H1 (cell line): ENCODE results near the gene SRSF6. TPM values are rescaled to one million over a fixed set of nuclear protein-coding genes. Genes with fewer than 3 reads are reported as not detected.

Experiments
- CTCF ChIA-PET: fragments of 300-600 bp; sonication (Branson Sonifier 250); formaldehyde crosslinking; loops from one replicate; lab custom pipeline; 2021; ENCODE audit not compliant: partially characterized antibody; lab: Charles Lee
- POLR2A ChIA-PET: fragments of 300-600 bp; sonication (Branson Sonifier 250); formaldehyde crosslinking; loops from one replicate; lab custom pipeline; 2021; ENCODE audit warnings: inconsistent platforms; ENCODE audit not compliant: partially characterized antibody; lab: Charles Lee
- DNase-seq, 2 experiments: peaks; one replicate each; pipeline versions ENCODE4 v3.0.0 to v3.0.0-alpha.2; 2010 to 2022; ENCODE audit warnings: low spot score in 2 of 2, low read depth in 1 of 2, mixed read lengths in 1 of 2
- FAIRE-seq: peaks from 2 replicates; lab custom pipeline; 2011; peaks lifted over from hg19 to GRCh38; lab: Jason Lieb, UNC
- H2AFZ ChIP-seq: 2 replicates; pipeline ENCODE4 v1.8.1; 2012; ENCODE audit warnings: low read length, inconsistent platforms
- H2AK5ac ChIP-seq: 2 replicates; pipeline ENCODE4 v1.6.1; 2013; ENCODE audit warnings: low read depth, low read length
- H2BK120ac ChIP-seq: replicated peaks from 2 replicates; pipeline ENCODE3; 2013; ENCODE audit warnings: low read depth, low read length, inconsistent platforms
- H2BK12ac ChIP-seq: 2 replicates; pipeline ENCODE4 v1.6.1; 2013; ENCODE audit warnings: low read depth, low read length
- H2BK15ac ChIP-seq: 2 replicates; pipeline ENCODE4 v1.6.1; 2013; ENCODE audit warnings: low read length
- H2BK20ac ChIP-seq: 2 replicates; pipeline ENCODE4 v1.6.1; 2013; ENCODE audit warnings: low read length
- H2BK5ac ChIP-seq: 2 replicates; pipeline ENCODE4 v1.6.1; 2013; ENCODE audit warnings: low read depth, low read length
- H3K14ac ChIP-seq: 2 replicates; pipeline ENCODE4 v1.6.1; 2013; ENCODE audit warnings: inconsistent platforms; ENCODE audit not compliant: insufficient read length
- H3K18ac ChIP-seq: 2 replicates; pipeline ENCODE4 v1.6.1; 2013; ENCODE audit warnings: low read length; ENCODE audit errors: extremely low read depth
- H3K23ac ChIP-seq: 2 replicates; pipeline ENCODE4 v1.6.1; 2013; ENCODE audit warnings: inconsistent platforms; ENCODE audit not compliant: insufficient read length
- H3K23me2 ChIP-seq: 2 replicates; pipeline ENCODE4 v1.6.1; 2013; ENCODE audit warnings: low read depth, low read length
- H3K27ac ChIP-seq: 2 replicates; pipeline ENCODE4 v1.6.1; 2011; ENCODE audit warnings: low read depth, low read length, inconsistent platforms
- H3K27me3 ChIP-seq, 4 experiments: replicated peaks in 1 of 4; 1 replicate in 1 of 4; 2 replicates in 3 of 4; pipeline versions ENCODE4 v1.6.1 to v1.8.1; 2011 to 2013; ENCODE audit warnings: low read length in 3 of 4, mild to moderate bottlenecking in 3 of 4, inconsistent platforms in 2 of 4, mixed read lengths in 2 of 4, moderate library complexity in 1 of 4; ENCODE audit not compliant: control insufficient read depth in 3 of 4, insufficient read depth in 3 of 4; ENCODE audit errors: extremely low read depth in 1 of 4
- H3K36me3 ChIP-seq, 4 experiments: 2 replicates each; pipeline versions ENCODE4 v1.6.1 to v1.8.1; 2011 to 2013; ENCODE audit warnings: mild to moderate bottlenecking in 4 of 4, low read length in 3 of 4, moderate library complexity in 2 of 4, control low read depth in 1 of 4, inconsistent platforms in 1 of 4; ENCODE audit not compliant: insufficient read depth in 4 of 4, control insufficient read depth in 2 of 4
- H3K4ac ChIP-seq: replicated peaks from 2 replicates; pipeline ENCODE3; 2013; ENCODE audit warnings: low read length, low read depth, mixed read lengths, inconsistent platforms; ENCODE audit not compliant: insufficient read length
- H3K4me1 ChIP-seq, 4 experiments: replicated peaks in 1 of 4; 1 replicate in 1 of 4; 2 replicates in 3 of 4; pipeline versions ENCODE4 v1.6.1 to v1.8.1; 2011 to 2013; ENCODE audit warnings: low read length in 3 of 4, inconsistent platforms in 2 of 4, mixed read lengths in 1 of 4; ENCODE audit not compliant: insufficient read depth in 4 of 4, control insufficient read depth in 3 of 4
- H3K4me2 ChIP-seq, 2 experiments: 2 replicates each; pipeline versions ENCODE4 v1.6.1 to v1.8.1; 2011 to 2013; ENCODE audit warnings: low read depth in 2 of 2, low read length in 2 of 2, control low read depth in 1 of 2, inconsistent platforms in 1 of 2, mild to moderate bottlenecking in 1 of 2; ENCODE audit not compliant: insufficient read depth in 1 of 2
- H3K4me3 ChIP-seq, 4 experiments: fragments of 200-600, 300-600 bp in 1 of 4; sonication (generic), shearing (Covaris generic), sonication (Bioruptor Twin) in 1 of 4; 2 replicates each; pipeline versions ENCODE4 v1.5.1 to v1.8.1; 2011 to 2016; ENCODE audit warnings: low read length in 4 of 4, low read depth in 3 of 4, control low read depth in 2 of 4, inconsistent platforms in 2 of 4, mild to moderate bottlenecking in 2 of 4, mixed read lengths in 1 of 4, moderate library complexity in 1 of 4; ENCODE audit not compliant: insufficient read depth in 2 of 4; ENCODE audit errors: extremely low read depth in 1 of 4
- H3K56ac ChIP-seq: replicated peaks from 2 replicates; pipeline ENCODE3; 2013; ENCODE audit warnings: low read depth, mild to moderate bottlenecking, mixed read lengths, low read length, inconsistent platforms; ENCODE audit not compliant: insufficient read length
- H3K79me1 ChIP-seq: 2 replicates; pipeline ENCODE4 v1.6.1; 2013; ENCODE audit warnings: low read depth, low read length, control low read depth
- H3K79me2 ChIP-seq, 2 experiments: 2 replicates each; pipeline versions ENCODE4 v1.6.1 to v1.8.1; 2012 to 2013; ENCODE audit warnings: low read length in 2 of 2, mild to moderate bottlenecking in 2 of 2, inconsistent platforms in 1 of 2; ENCODE audit not compliant: insufficient read depth in 2 of 2, control insufficient read depth in 1 of 2
- H3K9ac ChIP-seq, 4 experiments: replicated peaks in 1 of 4; 1 replicate in 1 of 4; 2 replicates in 3 of 4; pipeline versions ENCODE4 v1.6.1 to v1.8.1; 2011 to 2013; ENCODE audit warnings: low read depth in 3 of 4, low read length in 3 of 4, control low read depth in 2 of 4, mild to moderate bottlenecking in 2 of 4, moderate library complexity in 2 of 4, inconsistent platforms in 1 of 4; ENCODE audit errors: extremely low read depth in 1 of 4
- H3K9me3 ChIP-seq, 2 experiments: 2 replicates each; pipeline versions ENCODE4 v1.6.1 to v1.8.1; 2012 to 2013; ENCODE audit warnings: mild to moderate bottlenecking in 2 of 2, moderate library complexity in 2 of 2, control low read depth in 1 of 2, inconsistent platforms in 1 of 2, low read depth in 1 of 2, low read length in 1 of 2, mixed read lengths in 1 of 2; ENCODE audit not compliant: insufficient read depth in 2 of 2
- H4K20me1 ChIP-seq, 2 experiments: replicated peaks in 1 of 2; 2 replicates each; pipeline versions ENCODE3 to v1.8.1; 2011 to 2013; ENCODE audit warnings: inconsistent platforms in 2 of 2, low read length in 2 of 2, mild to moderate bottlenecking in 1 of 2; ENCODE audit not compliant: insufficient read depth in 2 of 2, control insufficient read depth in 1 of 2
- H4K5ac ChIP-seq: 2 replicates; pipeline ENCODE4 v1.6.1; 2013; ENCODE audit warnings: low read length, low read depth, mixed read lengths, inconsistent platforms; ENCODE audit not compliant: insufficient read length
- H4K8ac ChIP-seq: 2 replicates; pipeline ENCODE4 v1.8.0; 2013; ENCODE audit warnings: mild to moderate bottlenecking, moderate library complexity, low read length, inconsistent platforms; ENCODE audit not compliant: insufficient read depth; ENCODE audit errors: extremely low read depth
- H4K91ac ChIP-seq: replicated peaks from 2 replicates; pipeline ENCODE3; 2013; ENCODE audit warnings: low read length, mixed read lengths, inconsistent platforms; ENCODE audit not compliant: insufficient read length
- ATF2 ChIP-seq: IDR thresholded peaks from 2 replicates; pipeline ENCODE4 v1.6.1; 2012; ENCODE audit warnings: low read length, inconsistent platforms
- BACH1 ChIP-seq: IDR thresholded peaks from 2 replicates; pipeline ENCODE4 v1.6.1; 2012; ENCODE audit warnings: low read length, improper control_type of control experiment
- CREB1 ChIP-seq: IDR thresholded peaks from 2 replicates; pipeline ENCODE4 v1.6.1; 2012; ENCODE audit warnings: inconsistent platforms
- KDM4A ChIP-seq: IDR thresholded peaks from one replicate; pipeline ENCODE4 v1.7.1; 2012; ENCODE audit warnings: low read depth, mild to moderate bottlenecking, moderate library complexity, low read length, inconsistent platforms; ENCODE audit not compliant: severe bottlenecking
- KDM5A ChIP-seq: fragments of 200-600 bp; IDR thresholded peaks from 2 replicates; pipeline ENCODE4 v1.7.1; 2012; ENCODE audit warnings: mild to moderate bottlenecking, low read length, inconsistent platforms, mixed read lengths
- POU5F1 ChIP-seq: IDR thresholded peaks from 2 replicates; pipeline ENCODE4 v1.6.1; 2011; ENCODE audit warnings: low read depth, mild to moderate bottlenecking, low read length, moderate library complexity
- RNF2 ChIP-seq: fragments of 200-900, 300-1000 bp; sonication (generic); IDR thresholded peaks from 2 replicates; pipeline ENCODE4 v1.7.1; 2016; ENCODE audit warnings: borderline replicate concordance, low read depth, mild to moderate bottlenecking, antibody characterized with exemption, low read length; ENCODE audit not compliant: poor library complexity, severe bottlenecking; ENCODE audit errors: missing control alignments
- SAP30 ChIP-seq: fragments of 300-600 bp; sonication (generic); IDR thresholded peaks from 2 replicates; pipeline ENCODE4 v1.7.1; 2012; ENCODE audit warnings: low read length, moderate library complexity, mild to moderate bottlenecking, inconsistent platforms; ENCODE audit not compliant: insufficient read depth, insufficient replicate concordance
- SP1 ChIP-seq: IDR thresholded peaks from 2 replicates; pipeline ENCODE4 v1.6.1; 2011; ENCODE audit warnings: low read depth, low read length
- SRF ChIP-seq: IDR thresholded peaks from 2 replicates; pipeline ENCODE4 v1.6.1; 2011; ENCODE audit warnings: mild to moderate bottlenecking, low read depth, low read length, moderate library complexity
- SUZ12 ChIP-seq: fragments of 200-600 bp; sonication (generic); IDR thresholded peaks from 2 replicates; pipeline ENCODE4 v1.6.1; 2012; ENCODE audit warnings: mild to moderate bottlenecking, inconsistent platforms, low read length, moderate library complexity, mixed read lengths
- YY1 ChIP-seq: IDR thresholded peaks from 2 replicates; pipeline ENCODE4 v1.6.1; 2011; ENCODE audit warnings: low read depth, mild to moderate bottlenecking, low read length
- WGBS, 2 experiments: shearing (Covaris generic) in 1 of 2; methylation state at CpG; one replicate each; pipeline versions ENCODE4 v1.1.6 to v1.1.7; 2013 to 2015; ENCODE audit warnings: low lambda C conversion rate in 2 of 2, mixed read lengths in 2 of 2, inconsistent platforms in 1 of 2, low coverage in 1 of 2, missing lambda C conversion rate in 1 of 2; ENCODE audit not compliant: insufficient replicate concordance in 2 of 2, insufficient coverage in 1 of 2, insufficient read length in 1 of 2; ENCODE audit errors: extremely low coverage in 1 of 2, missing lambda C conversion rate in 1 of 2; 5-methylcytosine and 5-hydroxymethylcytosine counted together
- polyA plus RNA-seq, 7 experiments: library from polyadenylated mRNA; depleted of rRNA in 3 of 7; stranded (reverse) in 5 of 7; unstranded in 2 of 7; fragments of >200 nt in 5 of 7; fragments of 200-250 nt in 2 of 7; gene quantifications; 1 replicate in 5 of 7; 2 replicates in 1 of 7; 4 replicates in 1 of 7; pipeline versions ENCODE4 v1.2.1 to v1.2.3, GENCODE V29; 2011 to 2013; ENCODE audit warnings: missing spikeins in 2 of 7, mixed read lengths in 2 of 7
- total RNA-seq: library from RNA; stranded (reverse); fragmentation: NEBNext Ultra II Directional; extraction: Animal tissue kit (Norgen Biotek cat#: 25700); gene quantifications from 2 replicates; pipeline ENCODE4 v1.2.1, GENCODE V29; 2021

The SRSF6 gene
- total and polyA plus RNA-seq, 2 of the 8 experiments (the other 6 are each of a cell fraction or from before 2014, with no cell fraction given) = 48.0 to 171 TPM

GRCh38 chr20:43511879-43512278 is 54.2 kb downstream of the SRSF6 start:
- no peak overlapping the region for H3K9ac ChIP-seq
- POLR2A ChIA-PET = interaction anchor here (0.7 to 1.0 kb wide), 2 partner anchors 18 to 54 kb away, joined by 3 read pairs; partner anchors contain the start of gene SRSF6
- TF ChIP-seq BACH1 = no peak
- no peak for TF ChIP-seq SAP30
- TF ChIP-seq RNF2 = no peak
- TF ChIP-seq SP1 = no peak
- TF ChIP-seq CREB1 = no peak
- TF ChIP-seq KDM4A = no peak
- TF ChIP-seq YY1 = no peak
- no peak for TF ChIP-seq POU5F1
- no peak for TF ChIP-seq SUZ12
- TF ChIP-seq SRF = no peak
- TF ChIP-seq ATF2 = no peak
- no peak for TF ChIP-seq KDM5A

More at GRCh38 chr20:43511879-43512278, 54.2 kb downstream of the SRSF6 start:
- Histone ChIP-seq H3K56ac (no peak overlapping the region), H2BK120ac (no peak overlapping the region), H2BK15ac (no peak overlapping the region), H3K79me1 (no peaks in the 10 kb centered on the region), H3K4me3 (no peak overlapping the region), H3K9me3 (no peaks in the 10 kb centered on the region), H3K27ac (no peak overlapping the region), H3K79me2 (peaks cover 0 to 14% of the 10 kb centered on the region in 2 experiments; a peak in 1 of 4 replicates), H3K23ac (no peak overlapping the region), H4K5ac (no peak overlapping the region), H3K18ac (no peak overlapping the region), H3K36me3 (peaks cover 0 to 5% (median 0%) of the 10 kb centered on the region in 4 experiments; a peak in 1 of 8 replicates), H3K4me1 (peaks cover 2 to 5% (median 5%) of the 10 kb centered on the region in 4 experiments; a peak in 6 of 7 replicates), H3K27me3 (peaks cover under 1 to 8% (median 5%) of the 10 kb centered on the region in 4 experiments), H3K23me2 (peaks cover 8% of the 10 kb centered on the region; the same call in 1 of the 2 replicates), H2BK20ac (no peak overlapping the region), H3K4ac (no peak overlapping the region), H4K91ac (no peak overlapping the region), H2BK12ac (no peak overlapping the region), H3K14ac (no peak overlapping the region), H3K4me2 (no peak overlapping the region), H4K8ac (no peak overlapping the region), H4K20me1 (no peaks in the 10 kb centered on the region), H2BK5ac (no peak overlapping the region), H2AK5ac (no peak overlapping the region), H2AFZ (no peak overlapping the region)
- CTCF ChIA-PET = no interaction called here
- FAIRE-seq = no peak
- DNase-seq = no peak
- 88 to 100% methylated on average over 1 of the region's 1 CpG for WGBS, 2 experiments
